AG08396 (cell line): ENCODE results near the gene BANF1.

Experiments used
- DNase-seq: peaks from one replicate; pipeline ENCODE4 v3.0.0; 2012; ENCODE audit warnings: low spot score, mixed read lengths

Gene BANF1

DNA sequence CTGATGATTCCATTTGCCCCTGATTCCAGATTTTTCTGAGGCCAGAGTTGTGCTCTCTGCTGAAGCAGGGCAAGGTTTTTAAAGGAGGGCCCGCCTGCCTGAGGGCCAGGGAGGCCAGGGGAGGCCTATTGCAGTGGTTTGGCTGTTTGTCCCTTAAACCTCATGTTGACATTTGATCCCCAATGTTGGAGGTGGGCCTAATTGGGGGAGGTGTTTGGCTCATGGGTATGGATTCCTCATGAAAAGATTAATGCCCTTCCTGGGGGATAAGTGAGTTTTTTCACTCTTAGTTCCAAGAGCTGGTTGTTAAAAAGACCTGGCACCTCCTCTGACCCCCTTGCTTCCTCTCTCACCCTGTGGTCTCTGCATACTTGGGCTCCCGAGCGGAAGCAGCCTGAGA is 37.5 kb downstream of the BANF1 start:
- DNase-seq: no peak

DNA sequence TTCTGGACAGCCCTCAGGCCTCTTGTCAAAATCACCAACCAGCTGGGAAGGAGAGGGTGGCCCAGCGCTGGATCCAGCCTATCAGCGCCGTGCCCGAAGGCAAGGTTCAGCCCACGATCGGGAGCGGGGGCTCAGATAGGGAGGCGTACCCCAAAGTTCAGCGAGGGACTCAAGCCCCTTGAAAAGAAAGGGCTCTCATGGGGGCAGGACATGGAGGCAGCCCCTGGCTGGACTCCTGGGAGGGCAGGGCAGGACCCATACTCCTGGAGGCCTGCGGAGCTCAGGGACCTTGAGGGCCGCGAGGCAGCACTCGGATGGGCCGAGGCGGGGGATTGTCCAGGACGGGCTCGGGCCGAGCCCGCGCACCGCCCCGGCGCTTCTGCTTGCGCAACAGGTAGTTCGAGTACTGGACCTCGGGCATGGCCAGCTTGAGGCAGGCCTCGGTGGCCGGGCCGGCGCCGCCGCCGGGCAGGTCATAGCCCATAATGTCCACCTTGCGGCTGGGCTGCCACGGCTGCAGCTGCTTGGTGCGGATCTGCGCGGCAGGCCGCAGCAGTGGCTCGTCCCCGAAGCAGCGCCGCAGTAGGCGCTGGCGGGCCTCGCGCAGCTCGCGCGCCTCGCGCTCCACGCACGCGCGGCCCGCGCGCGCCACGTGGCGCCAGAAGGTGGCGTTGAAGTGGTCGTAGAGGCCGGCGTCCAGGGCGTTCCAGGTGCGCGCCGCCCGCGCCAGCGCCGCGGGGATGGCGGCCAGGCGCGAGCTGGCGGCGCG is 40.1 kb downstream of the BANF1 start:
- no peak for DNase-seq

DNA sequence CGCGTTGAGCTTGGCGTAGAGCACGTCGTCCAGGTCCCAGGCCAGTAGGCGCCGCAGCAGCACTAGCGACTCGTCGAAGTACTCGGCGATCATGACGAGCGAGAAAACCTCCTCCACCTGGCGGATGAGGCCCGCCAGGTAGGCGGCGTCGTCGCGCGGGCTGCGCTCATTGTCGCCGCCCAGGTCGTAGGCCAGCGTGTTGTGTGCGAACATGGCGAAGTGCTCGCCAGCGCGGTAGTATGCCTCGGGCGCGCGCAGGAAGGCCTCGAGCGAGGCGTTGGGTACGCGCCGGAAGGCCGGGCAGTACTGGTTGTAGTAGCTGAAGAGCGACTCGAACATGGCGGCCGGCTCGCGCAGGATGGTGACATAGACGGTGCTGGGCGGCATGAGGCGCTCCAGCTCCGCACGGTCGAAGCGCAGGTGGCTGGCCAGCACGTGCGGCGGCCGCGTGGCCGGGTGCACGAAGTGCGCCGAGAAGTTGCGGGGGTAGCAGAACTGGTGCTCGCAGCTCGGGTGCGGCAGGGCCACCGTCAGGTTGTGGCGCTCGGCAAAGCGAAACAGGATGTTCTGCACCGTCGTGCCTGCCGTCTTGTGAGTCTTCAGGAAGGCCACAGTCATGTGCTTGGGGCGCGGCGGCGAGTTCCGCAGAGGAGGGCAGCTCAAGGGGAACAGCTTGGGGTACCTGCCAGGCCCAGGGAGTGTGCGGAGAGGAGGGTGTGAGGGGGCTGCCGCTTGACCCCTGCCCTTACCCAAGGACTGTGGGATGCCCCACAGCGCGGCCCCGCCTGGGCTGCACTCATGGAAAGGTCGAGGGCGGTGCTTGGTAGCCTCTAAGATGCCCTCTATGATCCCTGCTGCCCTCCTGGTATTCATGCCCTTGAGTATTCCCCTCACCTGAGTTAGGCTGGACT is 40.9 kb downstream of the BANF1 start:
- no peak for DNase-seq

DNA sequence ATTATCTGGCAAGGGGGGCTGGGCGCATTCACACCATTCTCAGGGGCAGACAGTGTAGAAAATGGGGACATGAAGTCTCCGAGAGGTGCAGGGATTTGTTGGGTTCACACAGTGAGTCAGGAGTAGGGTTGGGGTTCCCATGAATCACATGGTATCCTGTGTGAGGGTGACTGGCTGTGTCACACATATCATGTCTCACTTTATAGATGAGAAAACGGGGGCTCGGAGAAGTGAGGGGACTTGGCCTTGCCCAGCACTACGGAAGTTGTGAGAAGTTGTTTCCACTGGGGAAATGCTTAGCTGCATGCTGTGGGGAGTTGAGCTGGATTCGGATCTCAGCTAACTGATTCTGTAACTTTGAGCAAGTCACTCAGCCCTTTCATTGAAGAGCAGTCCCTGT is 42.5 kb downstream of the BANF1 start:
- no peak for DNase-seq

DNA sequence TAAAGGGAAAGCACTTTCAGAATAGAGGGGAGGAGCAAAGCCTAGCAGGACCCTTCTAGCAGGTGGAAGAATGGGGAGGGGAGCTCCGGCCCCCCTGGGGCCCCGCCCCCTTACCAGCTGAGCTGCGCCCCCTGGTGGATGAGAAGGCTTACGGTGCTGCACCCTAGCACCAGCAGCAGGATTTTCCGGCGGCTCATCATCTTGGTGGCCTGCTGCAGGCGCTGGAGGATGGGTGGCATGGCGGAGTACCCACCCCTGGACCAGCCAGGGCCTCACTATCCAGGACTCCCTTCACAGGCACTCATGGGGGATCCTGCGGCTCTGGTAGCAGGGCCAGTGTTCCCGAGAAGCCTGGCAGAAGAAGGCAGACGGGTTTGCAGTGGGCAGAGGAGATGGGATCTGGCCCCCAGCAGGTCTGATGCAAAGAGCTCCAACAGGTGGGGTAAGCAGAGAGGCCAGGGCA is 42.9 kb downstream of the BANF1 start:
- DNase-seq: peak; percentile 92

DNA sequence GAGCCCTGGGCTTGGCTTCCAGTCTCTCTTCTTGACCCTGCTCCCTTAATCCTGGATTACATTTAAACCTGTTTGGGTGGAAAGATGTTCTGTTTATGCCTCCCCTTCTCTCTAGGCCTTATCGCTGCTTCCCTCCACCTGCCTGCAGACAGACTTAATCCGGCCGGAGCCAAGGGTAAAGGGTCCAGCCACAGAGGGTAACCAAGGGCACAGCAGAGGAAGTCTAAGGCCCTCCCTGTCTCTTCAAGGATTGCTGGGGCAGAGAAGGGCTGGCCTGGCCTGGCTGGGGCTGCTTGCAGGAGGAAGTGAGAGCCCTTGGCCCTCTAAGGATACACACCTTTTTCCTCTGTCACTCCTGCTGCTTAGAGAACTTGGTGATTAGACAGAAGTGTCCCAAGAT is 44.6 kb downstream of the BANF1 start:
- no peak for DNase-seq

DNA sequence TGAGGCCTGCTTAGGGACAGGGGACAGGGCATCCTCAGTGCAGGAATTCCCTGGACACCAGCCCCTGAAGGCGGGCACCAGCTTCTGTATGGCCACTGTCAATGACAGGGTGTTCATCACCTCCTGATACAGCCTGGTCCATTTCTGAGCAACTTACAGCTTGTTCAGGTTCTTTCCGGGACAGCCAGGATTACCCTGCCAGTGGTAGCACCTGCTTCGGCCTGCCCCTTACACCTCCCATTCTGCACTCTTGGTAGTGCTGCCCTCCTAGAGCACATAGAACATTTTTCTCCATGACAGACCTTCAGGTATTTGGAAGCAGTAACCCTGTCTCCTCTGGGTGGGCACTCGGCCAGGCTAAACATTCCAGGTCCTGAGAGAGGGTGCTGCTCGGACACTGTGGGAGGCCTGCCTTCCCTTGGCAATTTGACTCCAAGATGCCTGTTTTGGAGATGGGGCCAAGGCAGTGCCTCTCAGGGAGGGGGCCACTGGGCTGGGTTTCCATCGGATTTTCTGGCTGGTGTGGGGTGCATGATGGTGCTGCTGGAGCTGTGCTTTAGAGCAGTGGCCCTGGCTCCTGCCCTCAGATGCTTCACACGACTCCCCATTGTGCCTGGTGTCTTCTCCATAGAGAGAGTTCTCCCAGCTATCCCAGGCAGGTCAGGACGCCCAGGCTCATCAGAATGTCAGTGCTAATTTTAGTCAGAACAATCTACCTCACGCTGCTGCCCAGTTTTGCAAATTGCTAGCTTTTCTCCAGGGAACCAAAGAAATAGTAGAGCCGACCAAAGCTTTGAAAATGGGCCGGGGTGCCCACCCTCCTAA is 45.5 kb downstream of the BANF1 start:
- no peak for DNase-seq

DNA sequence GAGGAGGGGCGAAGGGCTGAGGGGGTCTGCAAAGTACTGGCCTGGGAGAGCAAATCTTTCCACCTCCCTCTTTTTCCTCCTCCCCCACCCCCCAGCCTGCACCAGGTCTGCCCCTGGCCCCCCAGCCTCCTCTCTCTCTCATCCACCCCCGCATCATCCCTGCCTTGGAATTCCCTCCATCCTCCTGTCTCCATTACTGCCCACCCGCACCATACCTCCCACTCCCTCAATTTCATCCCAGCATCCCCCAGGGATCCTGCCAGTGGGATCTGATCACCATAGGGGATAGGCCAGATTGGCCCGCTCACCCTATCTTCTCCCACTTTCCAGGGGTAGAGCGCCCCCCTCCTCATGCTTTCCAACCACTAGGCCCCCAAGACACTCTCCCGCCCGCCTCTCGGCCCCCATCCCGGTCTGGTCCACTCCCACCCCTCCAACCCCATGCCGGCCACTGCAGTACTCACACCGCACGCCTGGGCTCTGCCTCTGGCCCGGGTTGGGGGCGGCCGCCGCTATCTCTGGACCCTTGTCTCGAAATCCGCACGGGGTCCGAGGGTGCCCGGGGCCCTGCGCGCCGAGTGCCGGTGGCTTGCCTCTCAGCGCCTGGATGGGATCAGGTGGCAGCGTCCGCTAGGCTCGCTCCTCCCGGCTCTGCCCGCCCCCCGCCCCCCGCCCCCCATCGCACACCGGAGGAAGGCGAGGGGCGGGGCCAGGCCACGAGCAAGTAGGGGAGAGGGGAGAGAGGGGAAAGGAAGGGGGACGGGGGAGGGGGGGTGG is 46.4 kb downstream of the BANF1 start, which contains the start of gene GAL3ST3:
TSS of gene GAL3ST3 (minus strand) at position 615 of the 777 bp plus-strand sequence. CDS start 3,746 bp downstream, outside the sequence.
- DNase-seq: no peak

DNA sequence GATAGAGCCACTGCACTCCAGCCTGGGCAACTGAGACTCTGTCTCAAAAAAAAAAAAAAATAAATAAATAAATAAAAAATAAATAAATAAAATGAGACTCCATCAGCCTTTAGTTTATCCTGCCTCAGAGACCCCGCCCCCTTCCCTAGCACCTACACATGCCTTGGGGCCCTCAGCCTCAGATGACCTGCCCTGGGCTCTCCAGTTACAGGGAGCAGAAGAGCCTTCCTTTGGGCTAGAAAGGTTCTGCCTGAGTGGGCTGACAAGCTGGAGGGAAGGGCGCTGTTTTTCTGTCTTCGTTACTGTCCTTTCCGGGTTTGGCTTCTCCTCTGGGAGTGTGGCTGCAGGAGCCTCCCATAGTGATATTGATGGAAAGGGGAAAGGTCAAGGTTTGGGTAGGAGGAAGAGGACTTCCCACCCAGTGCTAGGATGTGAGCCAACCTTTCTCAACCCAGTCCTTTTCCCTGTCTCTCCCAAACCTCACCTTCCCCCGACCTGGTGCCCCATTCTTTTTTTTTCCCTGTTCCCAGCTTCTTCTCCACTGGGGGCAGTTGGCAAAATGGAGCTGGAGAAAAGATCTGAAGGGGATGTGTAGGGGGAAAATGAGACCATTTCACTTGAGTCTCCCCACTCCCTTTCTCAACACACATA is 48.4 kb downstream of the BANF1 start:
- no peak for DNase-seq

DNA sequence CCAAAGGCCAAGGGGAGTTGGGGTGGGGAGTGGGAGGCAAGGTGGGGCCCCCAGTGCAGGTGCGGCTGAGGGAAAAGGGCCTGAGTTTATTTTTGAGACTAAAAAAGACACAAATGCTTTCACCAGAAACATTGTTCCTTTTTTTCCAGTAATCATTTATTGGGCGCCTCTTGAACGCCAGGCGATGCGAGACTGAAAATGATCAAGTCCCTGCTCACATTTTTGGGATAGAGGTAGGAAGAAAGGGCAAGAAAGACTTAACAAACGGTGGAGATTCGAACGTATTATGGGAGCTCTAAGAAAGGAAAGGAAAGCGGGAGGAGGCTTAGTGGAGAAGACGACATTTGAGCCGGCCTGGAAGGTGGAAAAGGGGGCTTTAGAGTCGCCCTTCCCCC is 49.1 kb downstream of the BANF1 start:
- DNase-seq: no peak

DNA sequence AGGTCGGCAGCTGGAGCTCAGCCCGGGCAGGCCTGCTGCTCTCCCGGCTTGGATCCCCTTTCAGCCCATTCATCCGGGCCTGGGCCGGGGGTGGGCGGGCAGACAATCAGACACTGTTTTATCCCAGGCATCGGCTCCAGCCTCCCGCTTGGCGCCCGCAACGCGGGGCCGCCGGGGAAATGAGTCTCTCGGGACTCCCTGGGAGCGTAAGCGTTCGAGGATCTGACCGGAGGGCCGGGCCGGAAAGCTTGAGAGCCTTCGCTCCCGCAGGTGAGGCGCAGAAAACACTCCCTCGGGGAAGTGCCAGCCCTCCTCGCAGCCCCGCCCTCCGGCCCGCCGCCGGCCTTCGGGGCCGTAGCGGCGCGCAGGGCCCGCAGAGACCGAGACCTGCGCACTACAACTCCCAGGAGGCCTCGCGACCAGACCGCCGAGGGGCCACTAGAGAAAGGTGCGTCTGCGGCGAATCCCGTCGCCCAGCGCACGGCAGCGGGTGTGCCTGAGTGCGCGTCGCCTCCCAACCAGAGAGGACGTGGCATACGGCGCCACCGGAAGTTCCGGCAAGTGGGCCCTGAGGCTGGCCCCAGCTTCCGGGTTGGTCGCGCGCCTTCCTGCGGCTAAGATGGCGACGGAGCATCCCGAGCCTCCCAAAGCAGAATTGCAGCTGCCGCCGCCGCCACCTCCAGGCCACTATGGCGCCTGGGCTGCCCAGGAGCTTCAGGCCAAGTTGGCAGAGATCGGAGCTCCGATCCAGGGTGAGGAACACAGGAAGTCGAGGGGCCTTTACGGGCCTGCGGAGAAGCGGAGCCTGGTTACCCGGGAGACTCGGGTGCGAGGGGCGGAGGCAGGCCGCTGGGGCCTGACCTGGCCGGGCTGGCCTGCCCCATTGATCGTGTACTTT is 49.7 kb downstream of the BANF1 start, which contains the start of gene SF3B2:
TSS of gene SF3B2 (plus strand) at position 599 of the 898 bp plus-strand sequence. CDS start at position 620, 21 bp downstream.
- peak; percentile 98 for DNase-seq

DNA sequence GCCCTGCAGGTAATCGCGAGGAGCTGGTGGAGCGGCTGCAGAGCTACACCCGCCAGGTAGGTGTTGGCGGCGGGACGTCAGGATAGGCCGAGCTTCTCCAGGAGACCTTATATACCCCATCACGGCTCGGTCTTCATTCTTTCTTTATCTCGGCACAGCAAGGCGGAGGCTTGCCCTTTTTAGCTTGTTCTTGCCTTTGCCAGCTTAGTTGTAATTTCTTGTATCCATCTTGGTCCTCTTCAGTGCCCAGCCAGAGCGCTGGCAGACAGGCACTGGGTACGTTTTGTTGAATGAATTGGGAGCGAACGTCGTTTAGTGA is 50.3 kb downstream of the BANF1 start:
- DNase-seq: no peak
